ENCODE results near the gene HOXD9.

- TF ChIP-seq ZC3H10 (CRISPR knock-in tag; IDR thresholded peaks at IDR 0.05) (no peak), ZFP3 (CRISPR knock-in tag; IDR thresholded peaks at IDR 0.05) (no peak), CSRNP3 (CRISPR knock-in tag; IDR thresholded peaks at IDR 0.05) (no peak), CSDC2 (CRISPR knock-in tag; IDR thresholded peaks at IDR 0.05) (no peak), ZNF8 (CRISPR knock-in tag; IDR thresholded peaks at IDR 0.05) (no peak), SNAI2 (CRISPR knock-in tag; IDR thresholded peaks at IDR 0.05) (no peak), PATZ1 (CRISPR knock-in tag; IDR thresholded peaks at IDR 0.05; ENCODE audit: borderline replicate concordance) (no peak), PPARA (CRISPR knock-in tag; IDR thresholded peaks at IDR 0.05; ENCODE audit: borderline replicate concordance) (no peak), ZNF565 (CRISPR knock-in tag; conservative IDR thresholded peaks at IDR 0.05; ENCODE audit: low read depth) (no peak), TCF4 (CRISPR knock-in tag; IDR thresholded peaks at IDR 0.05; ENCODE audit: borderline replicate concordance) (no peak), ESRRG (CRISPR knock-in tag; IDR thresholded peaks at IDR 0.05) (no peak), RARB (CRISPR knock-in tag; IDR thresholded peaks at IDR 0.05) (no peak)
- TF ChIP-seq, protein P1, sequence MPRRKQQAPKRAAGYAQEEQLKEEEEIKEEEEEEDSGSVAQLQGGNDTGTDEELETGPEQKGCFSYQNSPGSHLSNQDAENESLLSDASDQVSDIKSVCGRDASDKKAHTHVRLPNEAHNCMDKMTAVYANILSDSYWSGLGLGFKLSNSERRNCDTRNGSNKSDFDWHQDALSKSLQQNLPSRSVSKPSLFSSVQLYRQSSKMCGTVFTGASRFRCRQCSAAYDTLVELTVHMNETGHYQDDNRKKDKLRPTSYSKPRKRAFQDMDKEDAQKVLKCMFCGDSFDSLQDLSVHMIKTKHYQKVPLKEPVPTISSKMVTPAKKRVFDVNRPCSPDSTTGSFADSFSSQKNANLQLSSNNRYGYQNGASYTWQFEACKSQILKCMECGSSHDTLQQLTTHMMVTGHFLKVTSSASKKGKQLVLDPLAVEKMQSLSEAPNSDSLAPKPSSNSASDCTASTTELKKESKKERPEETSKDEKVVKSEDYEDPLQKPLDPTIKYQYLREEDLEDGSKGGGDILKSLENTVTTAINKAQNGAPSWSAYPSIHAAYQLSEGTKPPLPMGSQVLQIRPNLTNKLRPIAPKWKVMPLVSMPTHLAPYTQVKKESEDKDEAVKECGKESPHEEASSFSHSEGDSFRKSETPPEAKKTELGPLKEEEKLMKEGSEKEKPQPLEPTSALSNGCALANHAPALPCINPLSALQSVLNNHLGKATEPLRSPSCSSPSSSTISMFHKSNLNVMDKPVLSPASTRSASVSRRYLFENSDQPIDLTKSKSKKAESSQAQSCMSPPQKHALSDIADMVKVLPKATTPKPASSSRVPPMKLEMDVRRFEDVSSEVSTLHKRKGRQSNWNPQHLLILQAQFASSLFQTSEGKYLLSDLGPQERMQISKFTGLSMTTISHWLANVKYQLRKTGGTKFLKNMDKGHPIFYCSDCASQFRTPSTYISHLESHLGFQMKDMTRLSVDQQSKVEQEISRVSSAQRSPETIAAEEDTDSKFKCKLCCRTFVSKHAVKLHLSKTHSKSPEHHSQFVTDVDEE (CRISPR knock-in tag; IDR thresholded peaks at IDR 0.05): no peak
- TF ChIP-seq, protein P2, sequence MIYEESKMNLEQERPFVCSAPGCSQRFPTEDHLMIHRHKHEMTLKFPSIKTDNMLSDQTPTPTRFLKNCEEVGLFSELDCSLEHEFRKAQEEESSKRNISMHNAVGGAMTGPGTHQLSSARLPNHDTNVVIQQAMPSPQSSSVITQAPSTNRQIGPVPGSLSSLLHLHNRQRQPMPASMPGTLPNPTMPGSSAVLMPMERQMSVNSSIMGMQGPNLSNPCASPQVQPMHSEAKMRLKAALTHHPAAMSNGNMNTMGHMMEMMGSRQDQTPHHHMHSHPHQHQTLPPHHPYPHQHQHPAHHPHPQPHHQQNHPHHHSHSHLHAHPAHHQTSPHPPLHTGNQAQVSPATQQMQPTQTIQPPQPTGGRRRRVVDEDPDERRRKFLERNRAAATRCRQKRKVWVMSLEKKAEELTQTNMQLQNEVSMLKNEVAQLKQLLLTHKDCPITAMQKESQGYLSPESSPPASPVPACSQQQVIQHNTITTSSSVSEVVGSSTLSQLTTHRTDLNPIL (CRISPR knock-in tag; IDR thresholded peaks at IDR 0.05; ENCODE audit: low read depth): no peak
These were observed 25.4 kb downstream of the HOXD9 start for GRCh38 chr2:176147800-176148496.
